GM12892 (cell line): ENCODE measurements around the gene TRMT5.

ENCODE experiments used
- POLR2A ChIP-seq: IDR thresholded peaks from 2 replicates; pipeline ENCODE4 v1.6.1; 2011; ENCODE audit warnings: low read depth, low read length, control low read depth
- POLR2AphosphoS5 ChIP-seq: IDR thresholded peaks from 2 replicates; pipeline ENCODE4 v1.6.1; 2011; ENCODE audit warnings: low read depth, low read length, control low read depth
- TAF1 ChIP-seq: IDR thresholded peaks from 2 replicates; pipeline ENCODE4 v1.6.1; 2011; ENCODE audit warnings: low read depth, mild to moderate bottlenecking, control low read depth, low read length, borderline replicate concordance

DNA sequence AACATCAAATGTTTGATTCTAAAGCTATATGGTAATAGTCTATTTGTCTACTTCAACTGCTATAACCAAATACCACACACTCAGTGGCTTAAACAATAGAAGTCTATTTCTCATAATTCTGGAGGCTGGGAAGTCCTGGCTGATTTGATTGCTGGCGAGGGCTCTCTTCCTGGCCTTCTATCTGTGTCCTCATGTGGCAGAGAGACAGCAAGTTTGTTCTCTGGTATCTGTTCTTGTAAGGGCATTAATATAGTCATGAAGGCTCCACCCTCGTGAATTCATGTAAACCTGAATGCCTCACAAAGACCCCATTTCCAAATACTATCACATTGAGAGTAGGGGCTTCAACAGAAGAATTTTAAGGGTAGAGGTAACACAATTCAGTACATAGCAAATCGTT lies 34.1 kb downstream of the TRMT5 start:
- TF ChIP-seq POLR2AphosphoS5 (no peak), POLR2A (no peak), TAF1 (no peak)
